HepG2 (cell line): Measurements from ENCODE around the gene NR1I2. TPM values are rescaled to one million over a fixed set of nuclear protein-coding genes. Genes with fewer than 3 reads are reported as not detected.

Experiments
- ATAC-seq: fragments of 200-7000 bp; cut with Tn5 transposase; 3 replicates; pipeline ENCODE4 v1.9.1; 2020; ENCODE audit warnings: mild to moderate bottlenecking, moderate library complexity
- BruUV-seq: library from RNA; stranded (reverse); fragments of 400-500 nt; replicated peaks from 2 replicates; lab custom pipeline; 2021; lab: Mats Ljungman, UMichigan
- CTCF ChIA-PET: fragments of 300-600 bp; formaldehyde crosslinking; extraction: SDS; loops from one replicate; lab custom pipeline; 2021; ENCODE audit warnings: low total read pairs, inconsistent platforms, low intra/inter-chr PET ratio; lab: Yijun Ruan, JAX
- POLR2A ChIA-PET: fragments of 350-600 bp; sonication (Branson Sonifier 250); formaldehyde crosslinking; loops from one replicate; lab custom pipeline; 2020; ENCODE audit warnings: antibody characterized with exemption, inconsistent platforms; lab: Yijun Ruan, JAX
- DNase-seq: peaks from one replicate; pipeline ENCODE4 v3.0.0-alpha.2; 2015; ENCODE audit warnings: low spot score
- FAIRE-seq: peaks from 3 replicates; lab custom pipeline; 2011; peaks lifted over from hg19 to GRCh38; lab: Jason Lieb, UNC
- H2AFZ ChIP-seq: one replicate; pipeline ENCODE4 v1.6.1; 2011; ENCODE audit warnings: low read length, inconsistent platforms
- H3K27ac ChIP-seq: fragments of 300-600 bp; 3 replicates; pipeline ENCODE4 v1.8.0; 2011; ENCODE audit warnings: mixed run types, mild to moderate bottlenecking, mixed read lengths, low read length, inconsistent platforms; ENCODE audit not compliant: insufficient read depth; ENCODE audit errors: extremely low read length
- H3K27me3 ChIP-seq, 2 experiments: fragments of 200-600 bp in 1 of 2; 2 replicates in 1 of 2; 3 replicates in 1 of 2; pipeline versions ENCODE4 v1.6.0 to v1.8.0; 2011; ENCODE audit warnings: low read length in 2 of 2, mild to moderate bottlenecking in 2 of 2, moderate library complexity in 2 of 2, inconsistent platforms in 1 of 2; ENCODE audit not compliant: insufficient read depth in 2 of 2, control insufficient read depth in 1 of 2
- H3K36me3 ChIP-seq, 2 experiments: fragments of 200-600 bp in 1 of 2; replicated peaks in 1 of 2; 2 replicates in 1 of 2; 3 replicates in 1 of 2; pipeline versions ENCODE4 v1.5.1 to v1.8.0; 2011; ENCODE audit warnings: low read length in 2 of 2, inconsistent platforms in 1 of 2; ENCODE audit not compliant: insufficient read depth in 2 of 2, control insufficient read depth in 1 of 2
- H3K4me1 ChIP-seq: 2 replicates; pipeline ENCODE4 v1.5.1; 2012; ENCODE audit warnings: low read length, inconsistent platforms; ENCODE audit not compliant: insufficient read depth
- H3K4me2 ChIP-seq: 2 replicates; pipeline ENCODE4 v1.6.0; 2011; ENCODE audit warnings: low read depth, low read length, inconsistent platforms
- H3K4me3 ChIP-seq, 3 experiments: fragments of 200-600 bp in 1 of 3; sonication (generic), shearing (Covaris generic) in 1 of 3; replicated peaks in 1 of 3; 2 replicates each; pipeline ENCODE4 v1.5.1; 2011 to 2016; ENCODE audit warnings: low read length in 3 of 3, inconsistent platforms in 2 of 3, low read depth in 2 of 3, mild to moderate bottlenecking in 2 of 3, control low read depth in 1 of 3, mixed read lengths in 1 of 3; ENCODE audit not compliant: insufficient read depth in 1 of 3
- H3K79me2 ChIP-seq: one replicate; pipeline ENCODE4 v1.6.1; 2011; ENCODE audit warnings: low read length, inconsistent platforms; ENCODE audit not compliant: insufficient read depth
- H3K9ac ChIP-seq: 2 replicates; pipeline ENCODE4 v1.6.0; 2011; ENCODE audit warnings: mild to moderate bottlenecking, low read depth, low read length, inconsistent platforms; ENCODE audit not compliant: insufficient read depth
- H3K9me3 ChIP-seq: 2 replicates; pipeline ENCODE4 v1.5.1; 2012; ENCODE audit warnings: mild to moderate bottlenecking, low read length
- H4K20me1 ChIP-seq: 2 replicates; pipeline ENCODE4 v1.6.0; 2011; ENCODE audit warnings: inconsistent platforms, mild to moderate bottlenecking, low read length, moderate library complexity; ENCODE audit not compliant: insufficient read depth
- ETV6 ChIP-seq: sonication (generic); formaldehyde crosslinking; conservative IDR thresholded peaks from 2 replicates; pipeline ENCODE4 v1.4.0; 2020; ENCODE audit warnings: missing genetic modification reagents
- SOX6 ChIP-seq, 2 experiments: fragments of 450-650 bp in 1 of 2; sonication (generic) in 1 of 2; formaldehyde crosslinking in 1 of 2; IDR thresholded peaks; 2 replicates each; pipeline versions ENCODE4 v1.4.0 to v1.6.1; 2017 to 2020; ENCODE audit warnings: antibody characterized with exemption in 1 of 2, mild to moderate bottlenecking in 1 of 2, missing genetic modification reagents in 1 of 2
- YEATS4 ChIP-seq: sonication (generic); formaldehyde crosslinking; IDR thresholded peaks from 2 replicates; pipeline ENCODE4 v1.4.0; 2020; ENCODE audit warnings: missing genetic modification reagents, borderline replicate concordance
- ZNF772 ChIP-seq: sonication (generic); formaldehyde crosslinking; IDR thresholded peaks from 2 replicates; pipeline ENCODE4 v1.5.0; 2020; ENCODE audit warnings: mild to moderate bottlenecking, missing genetic modification reagents
- ZNF816 ChIP-seq: sonication (generic); formaldehyde crosslinking; IDR thresholded peaks from 2 replicates; pipeline ENCODE4 v1.8.0; 2022; ENCODE audit warnings: missing genetic modification reagents, mild to moderate bottlenecking, borderline replicate concordance
- WGBS: methylation state at CpG from one replicate; pipeline ENCODE4 v1.1.6; 2017; ENCODE audit warnings: low lambda C conversion rate; 5-methylcytosine and 5-hydroxymethylcytosine counted together
- in situ Hi-C: cut with HindIII; loops from 2 replicates; pipeline ENCODE4 v1.10.0; 2017; ENCODE audit warnings: low pct_unique_long_range_greater_than_20kb; ENCODE audit not compliant: extremely low pct_ligation_motif_present
- intact Hi-C: fragments of 100-400 bp; cut with micrococcal nuclease; formaldehyde crosslinking; loops from one replicate; pipeline ENCODE4 v1.10.0; 2022; ENCODE audit not compliant: unreplicated experiment
- polyA plus RNA-seq, 8 experiments: library from polyadenylated mRNA; depleted of rRNA in 3 of 8; stranded (reverse) in 7 of 8; unstranded in 1 of 8; fragments of >200 nt; fragmentation: Illumina TruSeq in 4 of 8; extraction: Trizol in 4 of 8; gene quantifications; 2 replicates each; pipeline versions ENCODE4 v1.2.1 to v1.2.3, GENCODE V29; 2011 to 2016; ENCODE audit warnings: low read depth in 4 of 8, missing spikeins in 1 of 8, mixed read lengths in 1 of 8; ENCODE audit not compliant: insufficient read depth in 1 of 8
- total RNA-seq, 5 experiments: library from RNA; depleted of rRNA; stranded (reverse); fragments of >200 nt; fragmentation: Illumina TruSeq; extraction: Trizol; gene quantifications; 2 replicates each; pipeline ENCODE4 v1.2.3, GENCODE V29; 2016; ENCODE audit warnings: low read depth in 1 of 5
- TF ChIP-seq, protein P1 (sequence below): sonication (generic); formaldehyde crosslinking; IDR thresholded peaks from 2 replicates; pipeline ENCODE4 v1.4.0; 2020; ENCODE audit warnings: missing genetic modification reagents

Gene NR1I2
- total and polyA plus RNA-seq, 2 of the 13 experiments (the other 11 are each of a cell fraction or from before 2014, with no cell fraction given): 8.8 to 13.4 TPM

DNA sequence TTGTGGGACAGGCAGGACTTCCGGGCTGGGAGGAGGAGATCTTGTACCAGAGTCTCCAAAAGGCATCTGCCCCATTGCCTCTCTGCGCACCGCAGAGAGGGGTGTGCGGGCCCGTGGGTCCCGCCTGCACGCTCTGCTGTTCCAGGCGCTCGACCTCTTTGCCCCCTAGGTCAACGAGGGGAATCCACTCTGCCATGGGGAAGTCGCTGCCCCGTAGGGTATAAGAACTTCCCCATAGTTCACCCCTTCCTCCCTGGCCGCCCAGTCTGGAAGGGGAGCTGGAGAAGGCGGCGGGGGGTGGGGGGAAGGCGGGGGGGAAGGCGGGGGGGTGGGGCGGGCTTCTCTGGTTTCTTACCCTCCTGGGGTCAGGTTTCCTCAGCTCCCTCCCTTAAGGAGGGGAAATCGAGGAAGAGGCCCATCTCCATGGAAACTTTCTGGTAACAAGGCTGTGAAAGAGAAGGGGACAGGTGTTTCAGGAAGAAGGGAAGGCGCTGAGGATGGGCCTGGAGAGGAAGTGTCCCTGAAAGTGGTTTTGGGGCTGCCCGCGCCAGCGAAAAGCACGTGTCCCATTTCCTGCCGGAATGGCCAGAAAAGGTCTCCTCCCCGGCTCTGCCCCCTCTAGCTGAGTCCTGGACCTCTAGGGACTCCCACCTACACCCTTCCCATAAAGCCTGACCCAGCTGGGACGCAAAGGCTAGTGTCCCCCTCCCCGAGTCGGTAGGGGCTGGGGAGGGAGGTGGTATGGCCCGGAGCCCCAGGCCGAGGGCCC, 27.5 kb downstream of the NR1I2 start:
- ChIA-PET POLR2A (no interaction called here), CTCF (no interaction called here)
- Histone ChIP-seq H3K27me3 (no peaks in the 10 kb centered on the region; a peak in 1 of 5 replicates), H3K4me3 (no peak overlapping the region), H3K9me3 (no peaks in the 10 kb centered on the region), H4K20me1 (no peaks in the 10 kb centered on the region), H3K4me1 (no peaks in the 10 kb centered on the region), H3K79me2 (no peaks in the 10 kb centered on the region), H3K27ac (no peak overlapping the region), H3K9ac (no peak overlapping the region), H2AFZ (no peak overlapping the region), H3K4me2 (no peak overlapping the region)
- no TSS peak for BruUV-seq
- ATAC-seq (no peak), DNase-seq (no peak)
- WGBS: 95% methylated on average over 25 of the region's 31 CpGs
- intact Hi-C loops: no loop called here
- no peak for TF ChIP-seq ZNF772 (CRISPR knock-in tag)
- TF ChIP-seq, protein P1, sequence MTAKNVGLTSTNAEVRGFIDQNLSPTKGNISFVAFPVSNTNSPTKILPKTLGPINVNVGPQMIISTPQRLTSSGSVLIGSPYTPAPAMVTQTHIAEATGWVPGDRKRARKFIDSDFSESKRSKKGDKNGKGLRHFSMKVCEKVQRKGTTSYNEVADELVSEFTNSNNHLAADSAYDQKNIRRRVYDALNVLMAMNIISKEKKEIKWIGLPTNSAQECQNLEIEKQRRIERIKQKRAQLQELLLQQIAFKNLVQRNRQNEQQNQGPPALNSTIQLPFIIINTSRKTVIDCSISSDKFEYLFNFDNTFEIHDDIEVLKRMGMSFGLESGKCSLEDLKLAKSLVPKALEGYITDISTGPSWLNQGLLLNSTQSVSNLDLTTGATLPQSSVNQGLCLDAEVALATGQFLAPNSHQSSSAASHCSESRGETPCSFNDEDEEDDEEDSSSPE (CRISPR knock-in tag): no peak
- no peak for TF ChIP-seq SOX6 (IDR thresholded peaks at IDR 0.05)
- TF ChIP-seq SOX6 (CRISPR knock-in tag; IDR thresholded peaks at IDR 0.05): no peak
- TF ChIP-seq ETV6: no peak
- TF ChIP-seq ZNF816 (CRISPR knock-in tag): no peak
- TF ChIP-seq, all 625 proteins: peak for 0
- peaks cover 4 to 6% of the 10 kb centered on the region in 2 experiments; a peak in 2 of 5 replicates for H3K36me3 ChIP-seq
- FAIRE-seq: no peak
- in situ Hi-C loops: no loop called here

GRCh38 chr3:119810018-119810435, 28.1 kb downstream of the NR1I2 start:
- H3K27me3 ChIP-seq: no peaks in the 10 kb centered on the region; a peak in 1 of 5 replicates
- no peaks in the 10 kb centered on the region for H3K4me1 ChIP-seq
- POLR2A ChIA-PET: no interaction called here
- no TSS peak for BruUV-seq
- CTCF ChIA-PET: no interaction called here
- no peaks in the 10 kb centered on the region for H4K20me1 ChIP-seq
- no peak overlapping the region for H3K4me3 ChIP-seq
- FAIRE-seq: no peak
- WGBS: 97% methylated on average over 33 of the region's 33 CpGs
- TF ChIP-seq YEATS4 (CRISPR knock-in tag): no peak
- H3K79me2 ChIP-seq: no peaks in the 10 kb centered on the region
- H2AFZ ChIP-seq: no peak overlapping the region
- H3K9me3 ChIP-seq: no peaks in the 10 kb centered on the region
- ATAC-seq: no peak
- H3K36me3 ChIP-seq: peaks cover 4 to 6% of the 10 kb centered on the region in 2 experiments; a peak in 2 of 5 replicates
- H3K4me2 ChIP-seq: no peak overlapping the region
- in situ Hi-C loops (no loop called here), intact Hi-C loops (no loop called here)
- DNase-seq: no peak
- no peak overlapping the region for H3K9ac ChIP-seq
- no peak overlapping the region for H3K27ac ChIP-seq
